Fibroblast of skin of left biceps (primary cell): ENCODE measurements around the gene OR4C45.
"Not testable (repeated sequence)": the region's sequence is repeated elsewhere in the genome, so short reads cannot be mapped to it uniquely, and the experiment has no call there.

Source experiments
- DNase-seq, 2 experiments: peaks; one replicate each; pipeline ENCODE4 v3.0.0-alpha.2; 2013; ENCODE audit warnings: low read depth in 2 of 2

Gene OR4C45

DNA sequence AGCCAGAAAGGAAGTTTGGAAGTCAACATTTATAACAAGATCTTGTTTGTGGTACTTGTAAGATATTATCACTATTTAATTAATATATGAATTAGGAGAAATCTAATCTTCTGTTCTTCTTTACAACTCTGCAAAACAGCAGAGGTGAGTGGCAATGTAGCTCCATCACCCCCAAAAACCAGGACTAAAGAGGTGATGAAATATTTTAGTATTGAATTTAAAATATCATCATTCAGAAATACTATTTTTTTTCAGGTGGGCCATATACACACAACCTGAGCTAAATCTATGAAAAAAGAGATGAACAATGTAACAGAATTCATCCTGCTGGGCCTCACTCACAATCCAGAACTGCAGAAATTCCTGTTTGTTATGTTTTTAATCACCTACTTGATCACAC, at the start of gene OR4C45:
Gene OR4C45, plus strand, starts transcription at position 301 of the 400 bp plus-strand sequence.
- no peak for DNase-seq

DNA sequence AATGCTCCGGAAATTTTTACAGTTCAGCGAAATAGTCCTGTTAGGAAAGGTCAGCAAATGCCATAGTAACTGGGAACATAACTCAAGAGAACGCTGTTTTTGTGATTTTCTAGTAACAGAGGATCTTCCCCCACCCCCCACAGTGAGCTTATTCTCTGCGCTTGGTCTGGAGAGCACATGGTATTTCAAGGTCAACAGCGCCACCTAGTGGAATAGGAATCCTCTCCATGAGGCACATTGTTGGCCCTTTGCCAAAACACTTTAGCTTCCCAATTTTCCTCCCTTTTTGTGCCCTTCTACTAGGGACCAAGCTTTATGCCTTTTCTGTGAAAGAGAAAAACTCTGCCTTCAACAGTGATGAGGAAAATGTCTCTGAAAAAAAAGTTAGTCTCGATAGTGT, 37.1 kb upstream of the OR4C45 start:
- DNase-seq, result no peak

DNA sequence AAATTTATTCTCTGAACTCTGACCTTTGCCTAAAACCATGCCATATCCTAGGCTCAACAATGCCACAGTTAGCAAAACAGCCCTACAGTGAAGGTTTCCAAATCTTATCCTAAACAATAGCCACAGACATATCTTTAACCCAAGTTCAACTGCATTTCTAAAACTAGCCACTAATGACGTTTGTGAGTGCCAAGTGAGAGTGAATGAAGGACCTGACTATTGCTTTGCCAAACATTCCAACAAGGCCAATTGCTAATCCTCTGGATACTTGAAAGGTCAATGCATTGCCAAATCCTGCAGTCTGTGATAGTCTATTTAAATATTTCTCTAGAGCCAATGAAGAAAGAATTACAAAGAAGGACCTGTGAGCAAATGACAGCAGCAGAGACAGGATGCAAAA, 2.5 kb upstream of the OR4C45 start:
- DNase-seq, result no peak

DNA sequence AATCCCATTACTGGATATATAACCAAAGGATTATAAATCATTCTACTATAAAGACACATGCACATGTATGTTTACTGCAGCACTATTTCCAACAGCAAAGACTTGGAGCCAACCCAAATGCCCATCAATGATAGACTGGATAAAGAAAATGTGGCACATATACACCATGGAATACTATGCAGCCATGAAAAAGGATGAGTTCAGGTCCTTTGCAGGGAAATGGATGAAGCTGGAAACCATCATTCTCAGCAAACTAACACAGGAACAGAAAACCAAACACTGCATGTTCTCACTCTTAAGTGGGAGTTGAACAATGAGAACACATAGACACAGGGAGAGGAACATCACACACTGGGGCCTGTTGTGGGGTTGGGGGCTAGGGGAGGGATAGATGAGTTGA, 3.6 kb downstream of the OR4C45 start:
- DNase-seq, result not testable (repeated sequence)

DNA sequence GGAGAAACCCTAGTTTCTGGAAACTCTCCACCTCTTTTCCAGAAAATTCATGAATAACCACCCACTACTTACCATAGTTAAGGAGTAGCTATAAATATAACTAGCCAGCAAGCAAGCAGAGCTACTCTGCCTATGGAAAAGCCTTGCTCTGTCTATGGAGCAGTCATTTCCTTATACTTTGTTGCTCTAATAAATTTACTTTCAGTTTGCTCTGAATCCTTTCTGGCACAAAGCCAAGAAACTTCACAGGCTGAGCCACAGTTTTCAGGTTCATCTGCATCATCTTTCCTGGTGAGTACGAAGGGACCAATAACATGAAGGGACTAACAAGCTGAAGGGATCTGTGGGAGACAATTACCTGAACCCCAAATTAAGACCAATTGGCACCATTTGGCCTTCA, 4.6 kb downstream of the OR4C45 start:
- DNase-seq, result no peak

DNA sequence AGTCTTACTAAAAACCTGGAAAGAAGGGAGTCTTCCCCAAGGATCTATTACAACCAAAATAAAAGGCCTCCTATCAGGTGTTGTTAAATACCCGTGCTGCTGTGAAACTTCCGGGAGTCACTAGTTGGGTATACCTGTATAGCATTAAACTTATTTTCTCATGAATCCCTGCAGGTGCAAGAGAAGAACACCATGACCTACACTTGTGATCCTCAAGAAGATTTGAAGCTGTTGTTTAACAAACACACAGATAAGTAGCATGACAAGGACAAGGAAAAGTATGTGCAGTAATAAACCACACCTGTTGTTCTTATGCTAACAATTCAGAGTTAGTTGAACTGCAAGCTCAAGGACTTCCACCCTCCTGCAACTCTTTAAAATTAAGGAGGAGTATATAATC, 12.0 kb downstream of the OR4C45 start:
- DNase-seq, result no peak

DNA sequence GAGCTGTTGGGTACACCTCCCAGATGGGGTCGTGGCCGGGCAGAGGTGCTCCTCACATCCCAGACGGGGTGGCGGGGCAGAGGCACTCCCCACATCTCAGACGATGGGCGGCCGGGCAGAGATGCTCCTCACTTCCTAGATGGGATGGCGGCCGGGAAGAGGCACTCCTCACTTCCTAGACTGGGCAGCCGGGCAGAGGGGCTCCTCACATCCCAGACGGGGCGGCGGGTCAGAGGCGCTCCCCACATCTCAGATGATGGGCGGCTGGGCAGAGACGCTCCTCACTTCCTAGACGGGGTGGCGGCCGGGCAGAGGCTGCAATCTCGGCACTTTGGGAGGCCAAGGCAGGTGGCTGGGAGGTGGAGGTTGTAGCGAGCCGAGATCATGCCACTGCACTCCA, 30.4 kb downstream of the OR4C45 start:
- not testable (repeated sequence) for DNase-seq

DNA sequence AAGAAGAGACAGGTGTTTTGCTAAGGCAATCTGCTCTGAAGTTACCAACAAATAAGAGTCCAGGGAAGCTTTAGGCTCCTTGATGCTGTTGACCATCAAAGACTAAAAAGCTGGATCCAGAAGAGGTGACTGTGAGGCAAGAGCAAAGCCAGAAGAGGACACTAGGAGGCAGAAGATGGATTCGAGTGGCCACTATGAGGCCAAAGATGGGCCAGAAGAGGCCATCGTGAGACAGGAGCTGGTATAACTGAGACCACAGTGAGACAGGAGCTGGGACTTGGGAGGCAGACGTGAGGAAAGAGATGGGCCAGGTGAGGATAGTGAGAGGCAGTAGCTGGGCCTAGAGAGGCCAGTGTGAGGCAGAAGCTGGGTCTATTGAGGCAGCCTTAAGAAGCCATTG, 37.7 kb downstream of the OR4C45 start:
- DNase-seq, result no peak

DNA sequence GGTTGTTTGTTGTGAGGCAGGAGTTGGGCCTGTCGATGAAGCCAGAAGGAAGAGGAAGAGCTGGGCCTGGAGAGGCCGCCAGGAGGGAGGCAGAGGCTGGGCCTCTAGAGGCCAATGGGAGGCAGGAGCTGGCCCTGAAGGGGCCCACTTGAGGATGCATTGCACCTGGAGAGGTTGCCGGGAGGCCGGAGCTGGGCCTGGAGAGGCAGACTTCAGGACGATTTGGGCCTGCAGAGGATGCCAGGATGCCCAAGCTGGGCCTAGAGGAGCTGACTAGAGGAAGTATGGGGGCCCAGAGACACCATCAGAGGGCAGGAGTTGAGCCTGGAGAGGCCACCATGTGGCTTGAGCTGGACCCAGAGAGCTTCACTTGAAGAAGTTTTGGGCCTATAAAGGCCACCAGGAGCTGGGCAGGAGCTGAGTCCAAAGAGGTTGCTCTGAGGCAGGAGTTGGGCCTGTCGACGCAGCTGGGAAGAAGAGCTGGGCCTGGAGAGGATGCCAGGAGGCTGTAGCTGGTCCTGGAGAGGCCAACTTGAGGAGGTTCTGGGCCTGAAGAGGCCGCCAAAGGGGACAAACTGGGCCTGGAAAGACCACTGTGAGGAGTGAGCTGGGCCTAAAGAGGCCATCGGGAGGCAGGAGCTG, 39.0 kb downstream of the OR4C45 start:
- DNase-seq, result no peak

DNA sequence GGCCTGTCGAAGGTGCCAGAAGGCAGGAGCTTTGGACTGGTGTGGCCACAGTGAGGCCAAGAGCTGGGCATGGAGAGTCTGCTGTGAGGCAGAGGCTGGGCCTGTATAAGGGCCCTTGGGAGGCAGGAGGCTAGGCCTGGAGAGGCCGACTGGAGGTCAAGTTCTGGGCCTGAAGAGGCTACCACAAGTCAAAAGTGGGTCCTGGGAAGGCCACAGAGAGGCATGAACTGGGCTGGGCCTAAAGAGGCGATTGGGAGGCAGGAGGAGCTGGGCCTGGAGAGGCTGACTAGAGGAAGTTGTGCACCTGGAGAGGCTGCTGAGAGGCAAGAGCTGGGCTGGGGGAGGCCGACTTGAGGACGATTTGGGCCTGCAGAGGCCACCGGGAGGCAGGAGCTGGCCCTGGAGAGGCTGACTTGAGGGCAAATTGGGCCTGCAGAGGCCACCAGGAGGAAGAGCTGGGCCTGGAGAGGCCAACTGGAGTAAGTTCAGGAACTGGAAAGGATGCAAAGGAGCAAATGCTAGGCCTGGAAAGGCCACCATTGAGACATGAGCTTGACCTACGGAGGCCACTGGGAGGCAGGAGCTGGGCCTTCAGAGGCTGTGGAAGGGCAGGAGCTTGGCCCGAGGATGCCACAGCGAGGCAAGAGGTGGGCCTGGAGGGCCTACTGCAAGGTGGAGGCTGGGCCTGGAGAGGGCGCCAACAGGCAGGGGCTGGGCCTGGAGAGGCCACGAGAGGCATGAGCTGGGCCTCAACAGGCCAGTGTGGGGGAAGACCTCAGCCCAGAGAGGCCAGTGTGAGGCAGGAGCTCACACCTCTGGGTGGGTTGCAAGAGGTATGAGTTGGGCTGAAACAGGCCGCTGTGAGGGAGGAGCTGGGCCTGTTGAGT, 39.8 kb downstream of the OR4C45 start:
- DNase-seq, result no peak

DNA sequence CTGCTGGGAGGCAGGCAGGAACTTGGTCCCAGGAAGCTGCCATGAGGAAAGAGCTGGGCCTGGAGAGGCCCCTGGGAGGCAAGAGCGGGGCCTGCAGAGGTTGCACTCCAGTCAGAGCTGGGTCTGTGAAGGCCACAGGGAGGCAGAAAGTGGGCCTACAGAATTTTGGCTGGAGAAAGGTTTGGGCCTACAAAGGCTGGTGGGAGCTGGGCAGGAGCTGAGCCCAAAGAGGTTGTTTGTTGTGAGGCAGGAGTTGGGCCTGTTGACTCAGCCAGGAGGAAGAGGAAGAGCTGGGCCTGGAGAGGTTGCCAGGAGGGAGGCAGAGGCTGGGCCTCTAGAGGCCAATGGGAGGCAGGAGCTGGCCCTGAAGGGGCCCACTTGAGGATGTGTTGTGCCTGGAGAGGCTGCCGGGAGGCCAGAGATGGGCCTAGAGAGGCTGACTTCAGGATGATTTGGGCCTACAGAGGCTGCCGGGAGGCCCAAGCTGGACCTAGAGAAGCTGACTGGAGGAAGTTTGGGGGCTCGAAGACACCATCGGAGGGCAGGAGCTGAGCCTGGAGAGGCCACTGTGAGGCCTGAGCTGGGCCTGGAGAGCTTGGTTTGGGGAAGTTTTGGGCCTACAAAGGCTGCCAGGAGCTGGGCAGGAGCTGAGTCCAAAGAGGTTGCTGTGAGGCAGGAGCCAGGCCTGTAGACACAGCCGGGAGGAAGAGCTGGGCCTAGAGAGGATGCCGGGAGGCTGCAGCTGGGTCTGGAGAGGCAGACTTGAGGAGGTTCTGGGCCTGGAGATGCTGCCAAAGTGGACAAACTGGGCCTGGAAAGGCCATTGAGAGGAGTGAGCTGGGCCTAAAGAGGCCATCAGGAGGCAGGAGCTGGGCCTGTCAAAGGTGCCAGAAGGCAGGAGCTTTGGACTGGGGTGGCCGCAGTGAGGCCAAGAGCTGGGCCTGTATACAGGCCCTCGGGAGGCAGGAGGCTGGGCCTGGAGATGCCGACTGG, 40.7 kb downstream of the OR4C45 start:
- no peak for DNase-seq

DNA sequence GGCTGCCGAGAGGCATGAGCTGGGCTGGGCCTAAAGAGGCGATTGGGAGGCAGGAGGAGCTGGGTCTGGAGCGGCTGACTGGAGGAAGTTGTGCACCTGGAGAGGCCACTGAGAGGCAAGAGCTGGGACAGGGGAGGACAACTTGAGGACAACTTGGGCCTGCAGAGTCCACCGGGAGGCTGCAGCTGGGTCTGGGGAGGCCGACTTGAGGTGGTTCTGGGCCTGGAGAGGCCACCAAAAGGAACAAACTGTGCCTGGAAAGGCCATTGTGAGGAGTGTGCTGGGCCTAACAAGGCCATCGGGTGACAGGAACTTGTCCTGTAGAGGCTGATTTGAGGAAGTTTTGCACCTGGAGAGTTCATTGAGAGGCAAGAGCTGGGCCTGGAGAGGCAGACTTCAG, 41.5 kb downstream of the OR4C45 start:
- DNase-seq, result no peak

DNA sequence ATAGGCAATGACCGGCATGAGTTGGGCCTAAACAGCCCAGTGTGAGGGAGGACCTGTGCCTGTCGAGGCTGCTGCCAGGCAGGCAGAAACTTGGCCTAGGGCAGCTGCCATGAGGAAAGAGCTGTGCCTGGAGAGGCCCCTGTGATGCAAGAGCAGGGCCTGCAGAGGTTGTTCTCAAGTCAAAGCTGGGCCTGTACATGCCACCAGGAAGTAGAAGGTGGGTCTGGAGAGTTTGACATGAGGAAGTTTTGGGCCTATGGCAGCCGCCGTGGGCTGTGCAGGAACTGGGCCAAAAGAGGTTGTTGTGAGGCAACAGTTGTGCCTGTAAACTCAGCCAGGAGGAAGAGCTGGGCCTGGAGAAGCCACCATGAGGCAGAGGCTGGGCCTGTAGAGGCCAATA, 43.2 kb downstream of the OR4C45 start:
- DNase-seq, result no peak

DNA sequence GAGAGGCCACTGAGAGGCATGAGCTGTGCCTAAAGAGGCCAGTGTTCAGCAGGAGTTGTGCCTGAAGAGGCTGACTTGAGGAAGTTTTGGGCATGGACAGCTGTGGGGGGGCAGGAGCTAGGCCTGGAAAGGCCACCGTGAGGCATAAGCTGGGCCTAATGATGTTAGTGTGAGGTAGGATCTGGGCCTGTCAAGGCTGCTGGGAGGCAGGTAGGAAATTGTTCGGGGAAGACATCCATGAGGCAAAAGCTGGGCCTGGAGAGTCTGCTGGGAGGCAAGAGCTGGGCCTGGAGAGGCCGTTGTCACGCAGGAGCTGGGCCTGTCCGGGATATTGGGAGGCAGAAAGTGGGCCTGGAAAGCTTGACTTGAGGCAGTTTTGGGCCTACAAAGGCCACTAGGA, 44.9 kb downstream of the OR4C45 start:
- DNase-seq, result no peak

DNA sequence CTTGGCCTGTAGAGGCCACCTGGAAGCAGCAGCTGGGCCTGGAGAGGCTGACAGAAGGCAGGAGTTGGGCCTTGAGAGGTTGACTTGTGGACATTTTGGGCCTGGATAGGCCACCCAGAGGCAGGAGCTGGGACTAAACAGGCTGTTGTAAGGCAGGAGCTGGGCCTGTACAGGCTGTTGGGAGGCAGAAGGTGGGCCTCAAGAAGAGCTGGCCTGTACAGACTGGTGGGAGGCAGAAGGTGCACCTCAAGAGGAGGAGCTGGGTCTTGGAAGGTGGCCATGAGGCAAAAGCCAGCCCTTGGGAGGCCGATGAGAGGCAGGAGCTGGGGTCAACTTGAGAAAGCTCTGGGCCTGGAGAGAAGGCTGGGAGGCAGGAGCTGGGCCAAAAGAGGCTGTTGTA, 45.3 kb downstream of the OR4C45 start:
- DNase-seq, result no peak

DNA sequence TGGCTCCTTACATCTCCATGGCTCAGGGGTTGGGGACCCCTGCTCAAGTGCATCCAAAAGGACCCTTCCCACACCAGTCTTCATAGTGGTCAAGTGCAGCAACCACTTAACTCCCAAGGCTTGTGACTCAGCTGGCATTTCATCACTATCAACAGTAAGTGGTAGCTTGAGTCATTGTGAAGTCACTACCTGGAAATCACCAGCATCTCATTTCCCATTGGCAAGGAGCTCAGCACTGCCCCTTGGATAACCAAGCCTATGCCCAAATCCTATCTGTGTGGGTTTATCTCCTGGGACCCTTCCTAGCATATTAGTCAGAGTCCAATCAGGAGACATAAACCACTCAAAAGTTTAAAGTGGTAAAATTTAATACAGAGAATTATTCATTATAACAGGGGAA, 46.3 kb downstream of the OR4C45 start:
- not testable (repeated sequence) for DNase-seq

DNA sequence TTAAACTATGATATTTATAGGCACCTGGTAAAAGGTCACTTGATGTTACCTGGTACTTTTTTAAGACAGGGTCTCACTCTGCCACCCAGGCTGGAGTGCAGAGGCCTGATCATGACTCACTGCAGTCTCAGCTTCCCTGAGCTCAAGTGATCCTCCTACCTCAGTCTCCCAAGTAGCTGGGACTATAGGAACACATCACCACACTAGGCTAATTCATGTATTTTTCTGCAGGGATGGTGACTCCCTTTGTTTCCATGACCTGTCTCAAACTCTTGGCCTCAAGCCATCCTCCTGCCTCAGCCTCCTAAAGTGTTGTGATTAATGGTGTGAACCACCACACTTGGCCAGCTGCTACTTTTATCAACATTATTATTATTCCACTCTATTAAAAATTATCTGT, 47.6 kb downstream of the OR4C45 start:
- no peak for DNase-seq
